ENCODE results near the gene TMPRSS7.

The TMPRSS7 gene

DNA sequence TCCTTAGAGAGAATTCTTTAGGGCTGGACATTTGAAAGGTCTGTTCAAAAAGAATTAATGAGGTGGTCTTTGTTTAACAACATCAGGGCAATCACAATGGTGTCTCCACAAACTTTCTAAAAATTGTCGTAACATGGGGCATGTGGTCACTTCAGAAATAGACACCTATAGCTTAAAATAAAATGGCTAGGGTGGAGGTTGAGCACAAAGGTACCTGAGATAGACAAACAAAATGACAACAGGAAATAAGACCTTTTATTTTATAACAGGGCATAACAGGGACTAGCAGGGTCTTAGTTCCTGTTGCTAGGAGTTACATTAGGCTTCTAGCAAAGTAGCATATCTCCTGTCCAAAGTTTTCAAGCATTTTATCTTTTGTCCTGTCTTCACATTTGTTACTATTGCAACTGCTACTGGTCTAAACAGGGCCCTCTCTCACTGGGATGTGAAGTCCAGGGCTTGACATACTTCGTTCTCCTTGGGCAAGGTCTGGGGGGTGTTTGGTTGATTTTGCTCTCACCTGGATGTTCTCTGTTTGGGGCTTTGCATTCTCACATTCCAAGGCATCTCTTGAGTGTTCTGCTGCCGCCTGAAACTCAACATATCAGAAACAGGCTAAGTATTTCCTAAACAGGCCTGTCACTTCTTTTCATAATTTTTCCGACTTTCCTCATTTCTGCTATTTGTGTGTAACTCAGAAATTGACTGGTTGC lies 95.5 kb downstream of the TMPRSS7 start:
- DNase-seq: no peak

DNA sequence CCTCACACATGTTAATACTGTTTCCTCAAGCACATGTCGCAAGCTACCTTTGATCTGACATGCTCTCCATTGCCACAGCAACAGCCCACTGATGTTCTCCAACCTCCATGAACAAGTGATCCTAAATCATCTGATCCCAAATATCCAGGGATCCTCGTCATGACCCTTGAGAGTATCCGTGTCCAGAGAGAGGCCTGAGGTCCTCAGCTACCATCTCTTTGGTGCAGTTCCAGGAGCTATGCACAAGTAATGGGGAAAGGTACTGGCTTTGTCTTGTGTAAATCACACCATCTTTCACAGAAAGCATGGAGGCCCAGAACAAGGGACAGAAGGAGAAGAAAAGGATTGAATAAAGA lies 96.1 kb downstream of the TMPRSS7 start:
- DNase-seq: no peak
